GM21737 (cell line): Measurements from ENCODE around the gene RBL1.
"Not testable (repeated sequence)": the region's sequence is repeated elsewhere in the genome, so short reads cannot be mapped to it uniquely, and the experiment has no call there.

Experiments used
- ATAC-seq: cut with Tn5 transposase; IDR thresholded peaks from one replicate; pipeline ENCODE4 v1.9.1; 2021; ENCODE audit warnings: mild to moderate bottlenecking, moderate library complexity; ENCODE audit not compliant: unreplicated experiment

RBL1 gene

DNA sequence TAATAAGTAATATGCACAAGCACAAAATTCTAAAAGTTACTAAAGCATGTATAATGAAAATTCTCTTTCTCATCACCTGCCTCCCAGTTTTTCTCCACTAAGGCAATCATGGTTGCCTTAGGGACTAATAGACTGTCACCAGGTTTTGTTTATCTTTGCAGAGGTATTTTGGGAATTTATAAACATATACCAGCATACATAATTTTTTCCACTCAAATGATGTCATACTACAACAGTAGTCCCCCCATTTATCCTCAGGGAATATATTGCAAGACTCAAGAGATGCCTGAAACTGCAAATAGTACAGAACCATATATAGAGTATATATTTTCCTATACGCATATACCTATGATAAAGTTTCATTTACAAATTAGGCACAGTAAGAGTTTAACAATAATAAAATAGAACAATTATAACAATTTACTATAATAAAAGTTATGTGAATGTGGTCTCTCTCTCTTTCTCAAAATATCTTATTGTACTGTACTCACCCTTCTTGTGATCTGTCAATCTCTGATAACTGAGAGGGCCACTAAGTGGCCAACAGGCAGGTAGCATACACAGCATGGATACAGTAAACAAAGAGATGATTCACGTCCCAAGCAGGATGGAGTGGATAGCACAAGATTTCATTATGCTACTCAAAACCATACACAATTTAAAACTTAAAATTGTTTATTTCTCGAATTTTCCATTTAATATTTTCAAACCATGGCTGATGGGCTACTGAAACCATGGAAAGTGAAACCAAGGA lies 19.7 kb downstream of the RBL1 start:
- no peak for ATAC-seq

DNA sequence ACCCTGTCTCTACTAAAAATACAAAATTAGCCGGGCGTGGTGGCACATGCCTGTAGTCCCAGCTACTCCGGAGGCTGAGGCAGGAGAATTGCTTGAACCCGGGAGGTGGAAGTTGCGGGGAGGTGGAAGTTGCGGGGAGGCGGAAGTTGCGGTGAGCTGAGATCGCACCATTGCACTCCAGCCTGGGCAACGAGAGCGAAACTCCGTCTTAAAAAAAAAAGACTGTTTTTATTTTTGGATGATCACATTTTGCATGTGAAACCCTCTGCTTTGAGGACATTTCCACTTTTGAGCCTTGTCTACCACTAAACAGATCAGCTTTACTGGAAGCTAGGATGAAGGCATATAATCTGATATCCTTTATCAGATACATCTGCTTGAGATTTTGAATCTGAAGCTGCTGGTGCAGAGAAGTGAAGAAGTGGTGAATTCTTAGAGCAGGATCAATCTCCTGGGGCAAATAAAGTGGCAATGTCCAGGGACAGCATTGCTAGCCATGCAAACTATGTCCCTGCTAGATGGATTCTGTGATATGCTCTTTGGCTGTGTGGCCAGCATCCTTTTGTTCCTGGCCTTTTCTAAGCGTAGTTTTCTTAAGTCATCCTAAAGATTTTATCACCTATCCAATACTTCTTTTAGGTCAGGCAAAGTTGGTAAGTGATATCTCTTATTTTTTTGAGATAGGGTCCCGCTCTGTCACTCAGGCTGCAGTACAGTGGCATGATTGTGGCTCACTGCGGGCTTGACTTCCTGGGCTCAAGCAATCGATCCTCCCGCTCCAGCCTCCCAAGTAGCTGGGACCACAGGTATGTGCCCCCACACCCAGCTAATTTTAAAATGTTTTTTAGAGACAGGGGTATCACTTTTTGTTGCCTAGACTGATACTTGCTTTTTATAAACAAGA lies 23.3 kb downstream of the RBL1 start:
- no peak for ATAC-seq

GRCh38 chr20:37071481-37071911 lies 24.3 kb downstream of the RBL1 start:
- ATAC-seq = no peak

DNA sequence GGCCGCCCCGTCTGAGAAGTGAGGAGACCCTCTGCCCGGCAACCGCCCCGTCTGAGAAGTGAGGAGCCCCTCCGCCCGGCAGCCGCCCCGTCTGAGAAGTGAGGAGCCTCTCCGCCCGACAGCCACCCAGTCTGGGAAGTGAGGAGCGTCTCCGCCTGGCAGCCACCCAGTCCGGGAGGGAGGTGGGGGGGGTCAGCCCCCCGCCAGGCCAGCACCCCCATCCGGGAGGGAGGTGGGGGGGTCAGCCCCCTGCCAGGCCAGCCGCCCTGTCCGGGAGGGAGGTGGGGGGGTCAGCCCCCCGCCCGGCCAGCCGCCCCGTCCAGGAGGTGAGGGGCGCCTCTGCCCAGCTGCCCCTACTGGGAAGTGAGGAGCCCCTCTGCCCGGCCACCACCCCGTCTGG lies 26.2 kb downstream of the RBL1 start:
- not testable (repeated sequence) for ATAC-seq

DNA sequence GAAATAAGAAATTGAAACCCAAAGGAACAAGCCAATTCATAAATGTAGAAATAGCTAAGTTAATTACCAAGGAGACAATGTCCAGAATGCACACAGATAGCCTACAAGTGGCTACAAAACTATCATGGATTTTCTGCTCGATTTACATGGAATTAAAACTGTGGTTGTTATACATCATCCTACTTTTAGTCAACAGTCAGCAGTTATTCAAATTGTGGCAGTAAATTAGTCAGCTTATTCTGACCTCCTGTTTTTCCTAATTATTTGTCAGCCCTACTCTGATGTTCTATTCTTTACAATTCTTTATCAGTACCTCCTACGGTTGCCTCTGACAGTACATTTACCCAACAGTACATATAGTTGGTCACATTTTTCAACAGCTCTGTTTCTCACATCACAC lies 29.6 kb downstream of the RBL1 start:
- ATAC-seq = no peak

DNA sequence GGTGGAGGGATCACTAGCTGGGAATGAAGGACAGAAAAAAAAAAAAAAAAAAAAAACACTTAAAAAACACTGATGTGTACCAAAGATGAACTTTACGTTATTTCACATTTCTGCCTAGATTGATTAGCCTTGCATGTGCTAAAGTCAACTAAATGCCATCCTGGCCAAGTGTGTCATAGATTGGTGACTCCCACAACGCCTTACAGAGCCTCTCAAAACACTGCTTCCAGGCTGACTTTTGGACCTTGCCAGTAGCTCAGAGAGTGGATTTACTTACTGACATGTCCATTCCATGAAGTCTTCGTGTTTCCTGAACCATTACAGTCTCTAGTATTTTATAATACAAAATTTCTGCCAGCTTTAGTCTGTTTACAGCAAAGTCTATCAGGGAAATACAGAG lies 40.5 kb downstream of the RBL1 start:
- no peak for ATAC-seq

DNA sequence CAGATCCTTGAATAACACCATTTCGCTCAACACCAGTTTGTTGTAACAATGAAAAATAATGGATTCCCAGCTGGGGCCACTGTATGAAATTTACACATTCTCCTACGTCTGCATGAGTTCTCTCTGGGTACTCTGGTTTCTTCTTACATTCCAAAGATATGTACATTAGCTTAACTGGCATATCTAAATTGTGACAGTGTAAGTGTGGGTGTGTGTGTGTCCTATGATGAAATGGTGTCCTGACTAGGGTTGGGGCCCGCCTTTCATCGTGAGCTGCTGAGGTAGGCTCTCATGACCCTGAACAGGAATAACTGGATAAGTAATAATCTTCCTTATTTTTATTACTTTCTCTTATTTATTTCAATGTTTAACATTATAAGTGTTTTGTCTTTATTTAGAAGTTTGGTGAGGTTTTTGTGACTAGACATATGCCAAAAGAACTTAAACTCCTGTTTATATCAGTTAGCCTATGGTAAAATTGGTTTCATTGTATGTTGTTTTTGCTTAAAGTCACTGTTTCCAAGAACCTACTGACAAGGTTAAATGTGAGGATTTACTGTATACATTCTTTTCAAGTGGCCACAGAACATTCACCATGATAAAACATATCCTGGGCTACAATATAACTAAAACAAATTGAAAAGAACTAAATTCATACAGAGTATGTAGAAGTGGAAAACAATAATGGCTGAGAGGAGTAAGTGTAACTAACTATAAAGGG lies 42.4 kb downstream of the RBL1 start:
- ATAC-seq = no peak

DNA sequence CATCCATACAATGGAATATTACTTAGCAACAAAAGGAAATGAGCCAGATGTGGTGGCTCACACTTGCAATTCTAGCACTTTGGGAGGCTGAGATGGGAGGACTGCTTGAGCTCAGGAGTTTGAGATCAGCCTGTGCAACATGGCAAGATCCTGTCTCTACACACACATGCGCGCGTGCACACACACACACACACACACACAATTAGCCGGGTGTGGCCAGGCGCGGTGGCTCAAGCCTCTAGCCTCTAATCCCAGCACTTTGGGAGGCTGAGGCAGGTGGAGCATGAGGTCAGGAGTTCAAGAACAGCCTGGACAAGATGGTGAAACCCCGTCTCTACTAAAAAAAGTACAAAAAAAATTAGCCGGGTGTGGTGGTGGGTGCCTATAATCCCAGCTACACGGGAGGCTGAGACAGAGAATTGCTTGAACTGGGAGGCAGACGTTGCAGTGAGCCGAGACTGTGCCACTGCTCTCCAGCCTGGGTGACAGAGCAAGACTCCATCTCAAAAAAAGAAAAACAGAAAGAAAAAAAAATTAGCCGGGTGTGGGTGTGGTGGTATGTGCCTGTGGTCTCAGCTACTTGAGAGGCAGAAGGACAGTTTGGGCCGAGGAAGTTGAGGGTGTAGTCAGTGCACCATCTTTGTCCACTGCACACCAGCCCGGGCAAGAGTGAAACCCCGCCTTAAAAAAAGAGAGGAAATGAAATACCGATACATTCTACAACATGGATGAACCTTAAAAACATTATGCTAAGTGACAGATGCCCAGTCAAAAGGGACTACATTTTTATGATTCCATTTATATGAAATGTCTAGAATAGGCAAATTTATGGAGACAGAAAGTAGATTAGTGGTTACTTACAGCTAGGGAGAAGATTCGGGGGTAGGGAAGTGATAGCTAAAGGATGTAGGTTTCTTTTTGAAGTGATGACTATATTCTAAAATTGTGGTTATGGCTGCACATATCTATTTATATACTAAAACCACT lies 52.5 kb downstream of the RBL1 start:
- ATAC-seq = peak; percentile 54

DNA sequence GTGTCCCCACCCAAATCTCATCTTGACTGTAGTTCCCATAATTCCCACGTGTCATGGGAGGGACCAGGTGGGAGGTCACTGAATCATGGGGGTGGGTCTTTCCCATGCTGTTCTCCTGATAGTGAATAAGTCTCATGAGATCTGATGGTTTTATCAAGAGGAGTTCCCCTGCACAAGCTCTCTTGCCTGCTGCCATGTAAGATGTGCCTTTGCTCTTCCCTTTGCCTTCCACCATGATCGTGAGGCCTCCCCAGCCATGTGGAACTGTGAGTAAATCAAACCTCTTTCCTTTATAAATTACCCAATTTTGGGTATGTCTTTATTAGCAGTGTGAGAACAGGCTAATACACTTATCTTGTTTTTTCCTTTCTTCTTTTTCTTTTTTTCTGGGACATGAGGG lies 56.4 kb downstream of the RBL1 start:
- ATAC-seq = not testable (repeated sequence)

DNA sequence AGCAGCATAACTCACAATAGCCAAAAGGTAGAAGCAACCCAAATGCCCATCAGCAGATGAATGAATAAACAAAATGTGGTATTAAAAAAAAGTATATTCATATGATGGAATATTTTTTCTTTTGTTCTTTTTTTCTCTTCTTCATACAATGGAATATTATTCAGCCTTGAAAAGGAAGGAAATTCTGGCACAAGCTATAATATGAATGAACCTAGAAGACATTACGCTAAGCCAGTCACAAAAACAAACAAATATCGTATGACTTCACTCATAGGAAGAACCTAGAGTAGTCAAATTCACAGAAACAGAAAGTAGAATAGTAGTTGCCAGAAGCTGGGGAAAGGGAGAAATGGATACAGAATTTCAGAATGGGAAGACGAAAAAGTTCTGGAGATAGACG lies 63.7 kb downstream of the RBL1 start:
- no peak for ATAC-seq

DNA sequence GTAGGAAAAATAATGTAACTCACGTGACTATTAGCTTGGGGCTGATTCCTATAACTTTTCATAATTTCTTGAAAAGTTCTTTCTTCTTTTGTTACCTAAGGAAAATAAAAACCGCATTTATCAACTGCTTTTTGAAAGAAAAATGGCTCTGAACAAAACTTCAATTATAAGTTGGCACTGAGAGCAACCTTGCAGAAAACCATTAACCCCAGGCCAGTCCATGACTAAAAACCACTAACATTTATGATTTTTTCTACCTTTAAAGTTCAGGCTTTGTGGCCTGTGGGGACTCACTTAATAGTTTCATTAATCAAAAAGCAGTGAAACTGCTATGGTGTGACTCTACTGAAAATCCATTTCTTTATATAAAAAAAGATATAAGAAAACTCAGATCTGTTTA lies 75.2 kb downstream of the RBL1 start:
- no peak for ATAC-seq

GRCh38 chr20:37012631-37013030 lies 83.2 kb downstream of the RBL1 start:
- ATAC-seq = not testable (repeated sequence)

- not testable (repeated sequence) for ATAC-seq
Observed at GRCh38 chr20:37011858-37012257, 83.9 kb downstream of the RBL1 start.

DNA sequence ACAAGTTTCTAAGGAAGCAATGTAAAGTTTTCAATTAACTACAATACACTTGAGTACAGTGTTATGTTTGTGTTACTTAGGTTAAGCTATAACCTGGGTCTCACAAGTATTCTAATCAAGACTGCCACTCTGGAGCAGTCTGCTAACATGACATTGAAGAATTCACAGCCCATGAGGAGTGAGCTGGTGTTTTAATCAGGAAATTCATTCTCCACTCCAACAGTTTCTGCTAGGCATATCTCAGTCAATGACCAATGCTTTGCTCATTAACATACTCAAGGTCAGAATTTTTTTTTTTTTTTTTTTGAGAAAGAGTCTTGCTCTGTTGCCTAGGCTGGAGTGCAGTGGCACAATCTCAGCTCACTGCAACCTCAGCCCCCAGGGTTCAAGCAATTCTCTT lies 84.7 kb downstream of the RBL1 start:
- ATAC-seq = no peak

GRCh38 chr20:37007898-37008649 lies 87.7 kb downstream of the RBL1 start:
- ATAC-seq = no peak

DNA sequence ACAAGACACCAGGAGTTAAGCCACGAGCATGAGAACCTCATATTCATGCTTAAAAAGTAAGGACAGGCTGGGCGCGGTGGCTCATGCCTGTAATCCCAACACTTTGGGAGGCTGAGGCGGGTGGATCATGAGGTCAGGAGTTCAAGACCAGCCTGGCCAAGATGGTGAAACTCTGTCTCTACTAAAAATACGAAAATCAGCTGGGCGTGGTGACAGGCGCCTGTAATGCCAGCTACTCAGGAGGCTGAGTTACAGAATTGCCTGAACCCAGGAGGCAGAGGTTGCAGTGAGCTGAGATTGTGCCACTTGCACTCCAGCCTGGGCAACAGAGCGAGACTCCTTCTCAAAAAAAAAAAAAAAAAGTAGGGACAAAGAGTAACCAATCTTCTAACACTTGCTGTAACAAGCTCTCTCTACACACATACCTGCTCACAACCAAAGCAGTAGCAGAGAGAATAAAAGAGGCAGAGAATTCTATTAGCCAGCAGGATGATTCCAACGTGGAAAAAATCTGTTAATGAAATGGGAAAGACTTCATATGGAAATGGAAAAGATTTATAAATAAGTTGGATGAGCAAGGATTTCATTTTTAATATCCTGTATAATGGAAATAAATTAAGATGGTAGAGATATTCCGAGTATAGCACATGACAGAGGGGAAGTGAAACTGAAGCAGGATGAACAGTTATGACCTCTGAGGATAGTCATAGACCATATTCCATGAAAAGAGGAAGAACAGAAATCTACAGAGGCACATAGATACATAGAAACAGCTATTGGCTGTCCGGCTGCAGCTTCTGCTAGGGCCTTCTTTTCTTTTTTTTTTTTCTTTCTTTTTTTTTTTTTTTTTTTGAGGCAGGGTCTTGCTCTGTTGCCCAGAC lies 90.5 kb downstream of the RBL1 start:
- ATAC-seq = not testable (repeated sequence)

DNA sequence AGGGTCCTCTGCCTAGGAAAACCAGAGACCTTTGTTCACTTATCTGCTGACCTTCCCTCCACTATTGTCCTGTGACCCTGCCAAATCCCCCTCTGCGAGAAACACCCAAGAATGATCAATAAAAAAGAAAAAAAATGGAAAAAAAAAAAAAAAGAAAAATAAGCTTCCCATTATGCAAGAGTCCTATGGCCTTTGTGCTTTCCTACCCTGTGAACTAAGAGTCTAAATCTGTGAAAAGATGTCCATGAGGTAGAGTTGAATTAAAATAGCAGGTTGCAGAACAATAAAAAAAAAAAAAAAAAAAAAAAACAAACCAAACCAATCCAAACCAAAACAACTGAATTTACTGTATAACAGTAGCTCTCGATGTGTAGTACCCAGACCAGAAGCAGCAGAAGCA lies 94.2 kb downstream of the RBL1 start:
- ATAC-seq = not testable (repeated sequence)

DNA sequence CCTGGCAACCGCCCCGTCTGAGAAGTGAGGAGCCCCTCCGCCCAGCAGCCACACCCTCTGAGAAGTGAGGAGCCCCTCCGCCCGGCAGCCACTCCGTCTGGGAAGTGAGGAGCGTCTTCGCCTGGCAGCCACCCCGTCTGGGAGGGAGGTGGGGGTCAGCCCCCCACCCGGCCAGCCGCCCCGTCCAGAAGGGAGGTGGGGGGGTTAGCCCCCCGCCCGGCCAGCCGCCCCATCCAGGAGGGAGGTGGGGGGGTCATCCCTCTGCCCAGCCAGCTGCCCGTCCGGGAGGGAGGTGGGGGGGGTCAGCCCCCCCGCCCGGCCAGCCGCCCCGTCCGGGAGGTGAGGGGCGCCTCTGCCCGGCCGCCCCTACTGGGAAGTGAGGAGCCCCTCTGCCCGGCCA lies 95.6 kb downstream of the RBL1 start:
- not testable (repeated sequence) for ATAC-seq
